Activated CD8-positive, alpha-beta T cell treated with anti-CD3 and anti-CD28 coated beads, Interleukin-2, amount 10 ng/mL, durations not matched to agents 7 days and 5 days (primary cell): ENCODE measurements around the gene TM9SF4. TPM values are rescaled to one million over a fixed set of nuclear protein-coding genes. Genes with fewer than 3 reads are reported as not detected.

ENCODE experiments used
- ATAC-seq: fragments of 150-1000 bp; cut with Tn5 transposase; one replicate; pipeline ENCODE4 v1.10.0; 2021; ENCODE audit warnings: moderate library complexity
- CTCF ChIA-PET: fragments of 350-600 bp; sonication (Branson Sonifier 250); formaldehyde crosslinking; loops from one replicate; lab custom pipeline; 2021; ENCODE audit warnings: antibody characterized with exemption; lab: Charles Lee
- POLR2A ChIA-PET: fragments of 350-600 bp; sonication (Branson Sonifier 250); formaldehyde crosslinking; loops from one replicate; lab custom pipeline; 2021; ENCODE audit warnings: antibody characterized with exemption; lab: Charles Lee
- DNase-seq: peaks from one replicate; pipeline ENCODE4 v3.0.0-alpha.2; 2020
- H3K27ac Mint-ChIP-seq: one replicate; pipeline ENCODE4 v1.8.0; 2021; ENCODE audit warnings: mild to moderate bottlenecking, mixed read lengths
- H3K27me3 Mint-ChIP-seq: one replicate; pipeline ENCODE4 v1.8.0; 2021; ENCODE audit warnings: low read depth, mixed read lengths
- H3K36me3 Mint-ChIP-seq: one replicate; pipeline ENCODE4 v1.8.0; 2021; ENCODE audit warnings: low read depth, mixed read lengths
- H3K4me1 Mint-ChIP-seq: one replicate; pipeline ENCODE4 v1.8.0; 2021; ENCODE audit warnings: low read depth, mixed read lengths
- H3K4me3 Mint-ChIP-seq: one replicate; pipeline ENCODE4 v1.8.0; 2021; ENCODE audit warnings: mild to moderate bottlenecking, mixed read lengths
- H3K9me3 Mint-ChIP-seq: one replicate; pipeline ENCODE4 v1.8.0; 2022; ENCODE audit warnings: mixed read lengths; ENCODE audit not compliant: insufficient read depth
- total RNA-seq, 2 experiments: library from RNA; stranded (reverse); gene quantifications; one replicate each; pipeline ENCODE4 v1.2.3, GENCODE V29; 2021

Gene TM9SF4
- total RNA-seq, result 10 to 100 TPM; 29.8 to 30.4 TPM

- ChIA-PET POLR2A (interaction anchor here (0.7 to 1.7 kb wide), 8 partner anchors 9 to 858 kb away, joined by 3 to 6 read pairs (median 4); partner anchors contain the start of genes ASXL1 and PDRG1), CTCF (interaction anchor here (1.3 kb wide), 1 partner anchor 19 kb away, joined by 6 read pairs; no protein-coding TSS in a partner anchor)
- H3K4me3 Mint-ChIP-seq, result peak within 1 kb of the TSS; percentile 96
- peak; percentile 93 for DNase-seq
- peaks cover 10% of the 10 kb centered on the region for H3K36me3 Mint-ChIP-seq
- H3K9me3 Mint-ChIP-seq, result no peaks in the 10 kb centered on the region
- peak within 1 kb of the TSS; percentile 100 for H3K27ac Mint-ChIP-seq
- H3K4me1 Mint-ChIP-seq, result peaks cover 25% of the 10 kb centered on the region
- peak; percentile 82 for ATAC-seq
- no peaks in the 10 kb centered on the region for H3K27me3 Mint-ChIP-seq
These were observed at the start of gene TM9SF4 for GRCh38 chr20:32109392-32110172. Gene TM9SF4 (plus strand): TSS chr20:32109714. CDS start chr20:32109741, 27 bp downstream.

- H3K4me3 Mint-ChIP-seq, result no peak overlapping the region
- H3K9me3 Mint-ChIP-seq, result no peaks in the 10 kb centered on the region
- no peak overlapping the region for H3K27ac Mint-ChIP-seq
- no peaks in the 10 kb centered on the region for H3K36me3 Mint-ChIP-seq
- peaks cover 7% of the 10 kb centered on the region for H3K4me1 Mint-ChIP-seq
- no peak for DNase-seq
- peaks cover 28% of the 10 kb centered on the region for H3K27me3 Mint-ChIP-seq
- ATAC-seq, result no peak
- ChIA-PET CTCF (no interaction called here), POLR2A (no interaction called here)
These were observed 46.7 kb upstream of the TM9SF4 start for GRCh38 chr20:32062776-32063170.

GRCh38 chr20:32063695-32064094 is 45.8 kb upstream of the TM9SF4 start:
- DNase-seq, result no peak
- peaks cover 7% of the 10 kb centered on the region for H3K4me1 Mint-ChIP-seq
- no peaks in the 10 kb centered on the region for H3K9me3 Mint-ChIP-seq
- ATAC-seq, result no peak
- ChIA-PET CTCF (interaction anchor here (0.8 kb wide), 1 partner anchor 46 kb away, joined by 3 read pairs; no protein-coding TSS in a partner anchor), POLR2A (no interaction called here)
- no peak overlapping the region for H3K4me3 Mint-ChIP-seq
- no peaks in the 10 kb centered on the region for H3K36me3 Mint-ChIP-seq
- H3K27me3 Mint-ChIP-seq, result peaks cover 24% of the 10 kb centered on the region
- no peak overlapping the region for H3K27ac Mint-ChIP-seq

- no peaks in the 10 kb centered on the region for H3K9me3 Mint-ChIP-seq
These were observed 44.8 kb upstream of the TM9SF4 start for GRCh38 chr20:32064667-32065066.

GRCh38 chr20:32067234-32067821 is 42.2 kb upstream of the TM9SF4 start:
- Mint-ChIP-seq H3K9me3 (no peaks in the 10 kb centered on the region), H3K4me3 (no peak overlapping the region), H3K27me3 (peaks cover 17% of the 10 kb centered on the region), H3K27ac (no peak overlapping the region), H3K4me1 (peaks cover 6% of the 10 kb centered on the region), H3K36me3 (no peaks in the 10 kb centered on the region)
- ATAC-seq (no peak), DNase-seq (no peak)
- ChIA-PET POLR2A (no interaction called here), CTCF (no interaction called here)

More at GRCh38 chr20:32064667-32065066, 44.8 kb upstream of the TM9SF4 start:
- Mint-ChIP-seq H3K4me3 (no peak overlapping the region), H3K4me1 (peaks cover 7% of the 10 kb centered on the region), H3K36me3 (no peaks in the 10 kb centered on the region), H3K27ac (no peak overlapping the region), H3K27me3 (peaks cover 25% of the 10 kb centered on the region)
- CTCF ChIA-PET, result no interaction called here
- DNase-seq, result no peak
- POLR2A ChIA-PET, result no interaction called here
- no peak for ATAC-seq

GRCh38 chr20:32068174-32068573 is 41.3 kb upstream of the TM9SF4 start:
- POLR2A ChIA-PET, result no interaction called here
- CTCF ChIA-PET, result no interaction called here
- ATAC-seq, result no peak

GRCh38 chr20:32069711-32070110 is 39.8 kb upstream of the TM9SF4 start:
- H3K27ac Mint-ChIP-seq, result no peak overlapping the region
- H3K9me3 Mint-ChIP-seq, result no peaks in the 10 kb centered on the region
- H3K27me3 Mint-ChIP-seq, result peaks cover 15% of the 10 kb centered on the region
- no peak overlapping the region for H3K4me3 Mint-ChIP-seq
- CTCF ChIA-PET, result no interaction called here
- DNase-seq (no peak), ATAC-seq (no peak)
- no peaks in the 10 kb centered on the region for H3K4me1 Mint-ChIP-seq
- H3K36me3 Mint-ChIP-seq, result no peaks in the 10 kb centered on the region
- POLR2A ChIA-PET, result no interaction called here

More at GRCh38 chr20:32068174-32068573, 41.3 kb upstream of the TM9SF4 start:
- H3K4me1 Mint-ChIP-seq, result no peaks in the 10 kb centered on the region
- H3K27me3 Mint-ChIP-seq, result peaks cover 15% of the 10 kb centered on the region
- no peak overlapping the region for H3K27ac Mint-ChIP-seq
- H3K4me3 Mint-ChIP-seq, result no peak overlapping the region
- no peak for DNase-seq
- H3K9me3 Mint-ChIP-seq, result no peaks in the 10 kb centered on the region
- no peaks in the 10 kb centered on the region for H3K36me3 Mint-ChIP-seq

GRCh38 chr20:32070282-32070681 is 39.2 kb upstream of the TM9SF4 start:
- DNase-seq, result no peak
- Mint-ChIP-seq H3K4me3 (no peak overlapping the region), H3K36me3 (no peaks in the 10 kb centered on the region), H3K9me3 (no peaks in the 10 kb centered on the region), H3K27me3 (peaks cover 15% of the 10 kb centered on the region), H3K27ac (no peak overlapping the region), H3K4me1 (no peaks in the 10 kb centered on the region)
- CTCF ChIA-PET, result no interaction called here
- no peak for ATAC-seq
- POLR2A ChIA-PET, result no interaction called here

- Mint-ChIP-seq H3K36me3 (no peaks in the 10 kb centered on the region), H3K4me3 (no peak overlapping the region), H3K9me3 (no peaks in the 10 kb centered on the region), H3K4me1 (no peaks in the 10 kb centered on the region), H3K27ac (no peak overlapping the region), H3K27me3 (peaks cover 18% of the 10 kb centered on the region)
- no peak for ATAC-seq
- no peak for DNase-seq
- ChIA-PET POLR2A (no interaction called here), CTCF (interaction anchor here (1.2 kb wide), 1 partner anchor 39 kb away, joined by 3 read pairs; no protein-coding TSS in a partner anchor)
These were observed 38.8 kb upstream of the TM9SF4 start for GRCh38 chr20:32070690-32071213.

- Mint-ChIP-seq H3K4me3 (no peak overlapping the region), H3K27me3 (peaks cover 15% of the 10 kb centered on the region), H3K9me3 (no peaks in the 10 kb centered on the region), H3K36me3 (no peaks in the 10 kb centered on the region), H3K4me1 (no peaks in the 10 kb centered on the region), H3K27ac (no peak overlapping the region)
- ChIA-PET CTCF (interaction anchor here (1.2 kb wide), 1 partner anchor 39 kb away, joined by 3 read pairs; no protein-coding TSS in a partner anchor), POLR2A (no interaction called here)
- ATAC-seq, result no peak
- DNase-seq, result no peak
These were observed 37.9 kb upstream of the TM9SF4 start for GRCh38 chr20:32071395-32072167.

GRCh38 chr20:32072168-32072750 is 37.3 kb upstream of the TM9SF4 start:
- Mint-ChIP-seq H3K27ac (no peak overlapping the region), H3K36me3 (no peaks in the 10 kb centered on the region), H3K9me3 (no peaks in the 10 kb centered on the region), H3K4me3 (no peak overlapping the region), H3K4me1 (no peaks in the 10 kb centered on the region), H3K27me3 (peaks cover 12% of the 10 kb centered on the region)
- ChIA-PET POLR2A (no interaction called here), CTCF (no interaction called here)
- DNase-seq, result no peak
- ATAC-seq, result no peak
